ENCODE results near the gene OR51F2.
"Not testable (repeated sequence)": the region's sequence is repeated elsewhere in the genome, so short reads cannot be mapped to it uniquely, and the experiment has no call there.

Gene OR51F2, protein sequence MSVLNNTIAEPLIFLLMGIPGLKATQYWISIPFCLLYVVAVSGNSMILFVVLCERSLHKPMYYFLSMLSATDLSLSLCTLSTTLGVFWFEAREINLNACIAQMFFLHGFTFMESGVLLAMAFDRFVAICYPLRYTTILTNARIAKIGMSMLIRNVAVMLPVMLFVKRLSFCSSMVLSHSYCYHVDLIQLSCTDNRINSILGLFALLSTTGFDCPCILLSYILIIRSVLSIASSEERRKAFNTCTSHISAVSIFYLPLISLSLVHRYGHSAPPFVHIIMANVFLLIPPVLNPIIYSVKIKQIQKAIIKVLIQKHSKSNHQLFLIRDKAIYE

GRCh38 chr11:4821021-4821420 lies at the start of gene OR51F2:
Gene OR51F2 (plus strand): TSS chr11:4821321. CDS start chr11:4821422, 101 bp downstream.
- Histone ChIP-seq H3K4me3 (no peak within 1 kb of the TSS), H3K27ac (no peak within 1 kb of the TSS)

- Histone ChIP-seq H3K27ac (no peak overlapping the region), H3K4me3 (no peak overlapping the region)
Observed at GRCh38 chr11:4782454-4782853, 38.7 kb upstream of the OR51F2 start.

GRCh38 chr11:4797206-4797605 lies 23.9 kb upstream of the OR51F2 start:
- H3K27ac ChIP-seq, result no peak overlapping the region
- no peak overlapping the region for H3K4me3 ChIP-seq

DNA sequence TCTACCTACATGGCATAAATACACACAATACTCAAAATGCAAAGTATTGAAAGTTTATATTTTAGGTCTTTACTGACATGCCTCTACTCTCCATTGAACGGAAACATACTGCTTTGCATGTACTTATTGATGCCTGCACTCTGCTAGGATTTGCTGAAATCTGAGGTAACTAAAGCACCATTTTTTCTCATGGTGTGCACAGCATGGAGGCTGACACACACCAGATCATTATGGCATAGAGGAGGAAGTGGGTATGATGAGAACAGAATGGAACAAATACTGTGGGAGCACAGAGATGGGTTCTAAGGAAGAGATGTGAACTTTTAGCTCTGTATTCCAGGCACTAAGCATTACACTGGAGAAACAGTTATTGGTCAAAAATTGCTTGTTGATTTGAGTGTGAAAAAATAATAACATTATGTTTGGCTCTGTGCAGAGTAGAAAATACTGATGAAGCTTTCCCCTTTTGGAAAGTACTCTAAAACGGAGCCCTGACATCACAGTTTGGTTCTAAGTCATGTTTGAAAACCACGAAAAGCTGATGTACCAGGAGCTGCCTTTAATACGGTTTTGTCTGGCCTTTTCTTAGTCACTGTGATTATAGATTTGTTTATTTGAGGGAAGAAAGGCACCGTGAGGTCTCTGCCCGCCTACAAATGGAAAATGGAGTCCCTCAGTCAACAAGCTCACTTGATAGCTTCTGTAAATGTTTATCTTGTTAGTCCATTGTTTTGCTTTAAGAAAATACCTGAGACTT lies 22.5 kb upstream of the OR51F2 start:
- Histone ChIP-seq H3K27ac (no peak overlapping the region), H3K4me3 (no peak overlapping the region)

GRCh38 chr11:4801316-4801715 lies 19.8 kb upstream of the OR51F2 start:
- not testable (repeated sequence) for H3K27ac ChIP-seq, H3K4me3 ChIP-seq

DNA sequence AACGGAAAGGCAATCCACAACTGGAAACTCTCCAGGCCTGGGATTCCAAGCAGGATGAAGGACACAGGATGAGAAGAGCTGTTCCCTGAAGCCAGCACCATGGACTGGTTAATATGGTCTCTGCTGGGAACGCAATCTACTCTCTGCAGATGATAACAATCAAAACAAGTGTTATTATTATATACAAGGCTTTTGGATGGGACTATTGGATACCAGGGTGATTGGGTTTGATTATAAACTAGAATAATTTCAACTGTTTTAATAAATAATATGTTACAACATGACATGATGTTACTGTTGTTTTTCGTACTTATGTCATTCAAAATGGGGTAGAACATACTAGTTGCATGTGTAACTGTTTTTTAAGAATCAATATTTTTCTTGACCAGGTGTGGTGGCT lies 16.8 kb upstream of the OR51F2 start, which contains the start of gene OR52R1:
TSS of gene OR52R1 (minus strand) at position 101 of the 400 bp plus-strand sequence. CDS start at position 101, 0 bp downstream.
- H3K4me3 ChIP-seq, result no peak within 1 kb of the TSS

GRCh38 chr11:4808476-4808875 lies 12.6 kb upstream of the OR51F2 start:
- Histone ChIP-seq H3K4me3 (no peak overlapping the region), H3K27ac (no peak overlapping the region)

More for the DNA sequence above, 16.8 kb upstream of the OR51F2 start, which contains the start of gene OR52R1:
- H3K27ac ChIP-seq, result no peak within 1 kb of the TSS

DNA sequence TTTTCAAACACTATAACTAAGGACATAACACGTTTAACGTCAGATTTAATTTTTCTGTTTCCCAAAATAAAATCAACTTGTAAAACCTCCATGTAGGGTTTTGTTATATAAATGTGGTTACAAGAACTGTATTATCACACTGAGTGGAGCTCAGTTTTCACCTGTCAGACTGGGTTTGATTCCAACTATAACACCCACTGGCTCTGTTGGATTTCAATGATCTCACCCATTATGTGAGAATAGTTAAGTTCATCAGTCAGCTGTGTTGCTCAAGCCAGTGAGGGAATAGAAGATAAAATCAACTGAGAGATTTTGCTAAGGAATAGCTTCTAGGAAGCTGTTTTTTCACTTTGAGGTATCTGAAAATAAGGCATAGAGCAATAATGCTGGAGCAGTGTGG lies 11.9 kb upstream of the OR51F2 start:
- no peak overlapping the region for H3K27ac ChIP-seq
- no peak overlapping the region for H3K4me3 ChIP-seq

DNA sequence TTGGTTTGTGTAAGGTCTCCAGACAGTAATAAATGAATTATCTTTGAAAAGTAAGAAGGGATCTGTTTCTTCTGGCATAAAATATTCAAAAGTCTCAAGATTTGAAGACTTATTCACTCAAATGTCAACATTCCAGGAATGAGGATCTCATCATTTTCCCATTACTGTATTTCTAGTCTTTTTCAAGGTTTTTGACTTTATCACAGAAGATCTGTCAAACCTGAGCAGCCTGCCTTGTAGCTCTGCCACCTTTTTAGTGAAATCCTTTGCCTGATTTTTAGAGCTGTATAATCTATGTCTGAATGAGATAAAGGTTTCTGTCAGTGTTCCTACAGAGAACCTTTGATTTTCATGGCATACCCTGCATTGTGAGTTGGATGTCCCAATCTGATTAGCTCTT lies 4.0 kb downstream of the OR51F2 start:
- Histone ChIP-seq H3K27ac (no peak overlapping the region), H3K4me3 (no peak overlapping the region)

GRCh38 chr11:4826425-4826824 lies 5.3 kb downstream of the OR51F2 start:
- H3K4me3 ChIP-seq, result no peak overlapping the region

GRCh38 chr11:4830346-4830745 lies 9.2 kb downstream of the OR51F2 start:
- H3K27ac ChIP-seq, result no peak overlapping the region
- H3K4me3 ChIP-seq, result no peak overlapping the region

More at GRCh38 chr11:4826425-4826824, 5.3 kb downstream of the OR51F2 start:
- no peak overlapping the region for H3K27ac ChIP-seq

GRCh38 chr11:4830909-4831308 lies 9.8 kb downstream of the OR51F2 start:
- Histone ChIP-seq H3K27ac (no peak overlapping the region), H3K4me3 (no peak overlapping the region)

- no peak overlapping the region for H3K27ac ChIP-seq
- no peak overlapping the region for H3K4me3 ChIP-seq
Observed at GRCh38 chr11:4839851-4840549, 18.9 kb downstream of the OR51F2 start.

- Histone ChIP-seq H3K27ac (no peak within 1 kb of the TSS), H3K4me3 (no peak within 1 kb of the TSS)
Observed at GRCh38 chr11:4848908-4849532, 27.9 kb downstream of the OR51F2 start, which contains the start of gene OR51S1. Gene OR51S1 (minus strand): TSS chr11:4849208. CDS start chr11:4849208, 0 bp downstream.

DNA sequence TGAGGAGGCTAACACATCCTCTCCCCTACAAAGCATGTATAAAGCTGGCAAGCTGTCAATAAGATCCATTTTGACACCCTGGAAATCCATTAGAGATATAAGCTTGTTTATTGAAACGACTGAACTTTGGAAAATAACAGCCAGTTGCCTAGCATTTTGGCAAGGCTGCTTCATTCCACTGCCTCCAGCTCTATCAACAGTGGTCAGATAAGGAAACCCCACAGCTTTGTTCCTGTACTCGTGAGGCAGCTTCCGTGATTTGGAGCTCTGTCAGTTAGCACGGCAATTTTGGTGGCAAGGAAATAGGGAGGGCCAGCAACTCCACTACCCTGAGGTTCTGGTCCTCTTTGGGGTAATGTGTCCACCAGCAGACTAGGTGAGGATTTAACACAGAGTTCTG lies 29.9 kb downstream of the OR51F2 start:
- Histone ChIP-seq H3K4me3 (no peak overlapping the region), H3K27ac (no peak overlapping the region)

DNA sequence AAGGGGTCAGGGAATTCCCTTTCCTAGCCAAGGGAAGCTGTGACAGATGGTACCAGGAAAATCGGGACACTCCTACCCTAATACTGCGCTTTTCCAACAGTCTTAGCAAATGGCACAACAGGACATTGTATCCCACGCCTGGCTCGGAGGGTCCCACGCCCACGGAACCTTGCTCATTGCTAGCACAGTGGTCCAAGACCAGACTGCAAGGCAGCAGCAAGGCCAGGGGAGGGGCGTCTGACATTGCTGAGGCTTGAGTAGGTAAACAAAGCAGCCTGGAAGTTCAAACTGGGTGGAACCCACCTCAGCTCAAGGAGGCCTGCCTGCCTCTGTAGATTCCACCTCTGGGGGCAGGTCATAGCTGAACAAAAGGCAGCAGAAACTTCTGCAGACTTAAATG lies 33.2 kb downstream of the OR51F2 start:
- H3K4me3 ChIP-seq, H3K27ac ChIP-seq: not testable (repeated sequence)

- Histone ChIP-seq H3K4me3 (no peak overlapping the region), H3K27ac (no peak overlapping the region)
Observed at GRCh38 chr11:4862447-4863236, 41.5 kb downstream of the OR51F2 start.

DNA sequence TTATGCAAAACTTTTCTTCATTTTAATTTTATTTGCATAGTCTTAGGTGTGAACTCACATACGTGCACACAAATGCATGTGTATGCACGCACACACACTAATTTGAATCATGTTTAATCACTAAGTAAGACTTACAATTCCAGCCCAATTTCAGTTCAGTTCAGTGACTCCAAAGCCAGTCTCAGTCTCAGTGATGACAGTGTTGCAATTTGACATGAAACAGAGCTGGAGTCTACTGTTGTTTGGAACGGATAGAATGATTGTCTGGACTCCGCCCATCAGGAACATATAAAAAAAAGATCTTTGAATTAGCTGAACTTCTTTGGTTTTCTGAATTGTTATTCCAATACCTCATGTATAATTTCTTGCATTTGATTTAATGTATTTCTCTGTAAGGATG lies 42.8 kb downstream of the OR51F2 start:
- Histone ChIP-seq H3K4me3 (no peak overlapping the region), H3K27ac (no peak overlapping the region)

GRCh38 chr11:4865855-4866254 lies 44.7 kb downstream of the OR51F2 start:
- Histone ChIP-seq H3K27ac (no peak overlapping the region), H3K4me3 (no peak overlapping the region)

All from skin epidermis (tissue), 12 donors.